ENCODE results near the gene WDR47.

GRCh38 chr1:109061183-109061582, 19.3 kb upstream of the WDR47 start:
- TF ChIP-seq CEBPB (IDR thresholded peaks at IDR 0.05) (no peak), EP300 (IDR thresholded peaks at IDR 0.05; ENCODE audit: borderline replicate concordance) (no peak), TEAD4 (IDR thresholded peaks at IDR 0.05) (no peak), REST (IDR thresholded peaks at IDR 0.05; ENCODE audit: low read depth) (no peak)
